HUES48 (cell line): ENCODE data around the gene HSF5.

Experiments used
- H3K27ac ChIP-seq: one replicate; pipeline ENCODE4 v1.7.0; 2013; ENCODE audit warnings: low read depth, low read length, inconsistent platforms
- H3K27me3 ChIP-seq: 2 replicates; pipeline ENCODE4 v1.6.1; 2013; ENCODE audit warnings: mild to moderate bottlenecking, low read length; ENCODE audit not compliant: control insufficient read depth, insufficient read depth
- H3K36me3 ChIP-seq: 2 replicates; pipeline ENCODE4 v1.6.1; 2013; ENCODE audit warnings: low read length; ENCODE audit not compliant: control insufficient read depth, insufficient read depth
- H3K4me1 ChIP-seq: 2 replicates; pipeline ENCODE4 v1.6.1; 2013; ENCODE audit warnings: mild to moderate bottlenecking, low read length; ENCODE audit not compliant: control insufficient read depth, insufficient read depth
- H3K4me3 ChIP-seq: 2 replicates; pipeline ENCODE4 v1.5.1; 2013; ENCODE audit warnings: mild to moderate bottlenecking, low read depth, low read length
- H3K9ac ChIP-seq: 2 replicates; pipeline ENCODE4 v1.6.1; 2013; ENCODE audit warnings: mild to moderate bottlenecking, low read depth, low read length, moderate library complexity
- H3K9me3 ChIP-seq: 2 replicates; pipeline ENCODE4 v1.6.1; 2013; ENCODE audit warnings: low read length; ENCODE audit not compliant: control insufficient read depth, insufficient read depth

HSF5 gene

DNA sequence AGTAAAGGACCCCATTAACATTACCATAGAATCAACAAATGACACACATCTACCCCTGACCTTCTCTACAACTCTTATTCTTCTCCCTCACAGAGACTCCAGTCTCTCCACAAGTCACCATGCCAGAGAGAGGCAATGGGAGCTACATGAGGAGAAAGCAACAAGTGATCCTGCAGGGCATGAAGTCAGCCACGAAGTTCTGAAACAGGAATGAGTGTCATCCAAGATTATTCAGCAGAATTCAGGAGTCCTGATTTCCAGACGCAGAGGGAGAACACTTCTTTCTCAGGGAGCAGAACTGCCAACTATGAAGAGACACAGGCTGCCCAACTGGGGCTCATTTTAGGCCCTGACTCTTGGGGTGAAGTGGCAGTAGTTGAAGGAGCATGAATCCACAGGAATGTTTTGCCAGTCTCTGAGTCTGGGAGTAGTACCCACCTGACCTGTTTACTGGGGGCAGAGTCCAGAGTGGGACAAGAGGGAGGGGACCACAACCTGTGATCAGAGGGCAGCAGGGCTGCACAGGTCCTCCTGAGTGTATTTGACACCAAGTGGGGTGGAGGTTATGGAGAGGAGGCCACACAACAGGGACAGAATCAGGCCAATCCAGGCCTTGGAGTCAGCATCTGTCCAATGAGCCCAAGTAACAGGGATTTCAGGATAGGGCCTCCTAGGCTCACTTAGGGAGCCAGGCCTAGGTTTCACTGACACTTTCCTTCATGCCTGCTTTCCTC is 28.6 kb upstream of the HSF5 start:
- Histone ChIP-seq H3K9ac (peak overlapping the region; percentile 63), H3K27ac (peak overlapping the region; percentile 81), H3K36me3 (peaks cover 8% of the 10 kb centered on the region), H3K27me3 (no peaks in the 10 kb centered on the region), H3K4me1 (peaks cover 21% of the 10 kb centered on the region), H3K9me3 (no peaks in the 10 kb centered on the region), H3K4me3 (peak overlapping the region; percentile 85)

GRCh38 chr17:58515286-58515685 is 27.1 kb upstream of the HSF5 start:
- Histone ChIP-seq H3K27me3 (no peaks in the 10 kb centered on the region), H3K4me1 (peaks cover 21% of the 10 kb centered on the region), H3K36me3 (peaks cover 24% of the 10 kb centered on the region), H3K9ac (no peak overlapping the region), H3K9me3 (no peaks in the 10 kb centered on the region), H3K4me3 (peak overlapping the region; percentile 91), H3K27ac (peak overlapping the region; percentile 57)

- H3K27ac ChIP-seq: peak overlapping the region; percentile 57
- no peaks in the 10 kb centered on the region for H3K27me3 ChIP-seq
- no peaks in the 10 kb centered on the region for H3K9me3 ChIP-seq
- peaks cover 21% of the 10 kb centered on the region for H3K4me1 ChIP-seq
- peak overlapping the region; percentile 91 for H3K4me3 ChIP-seq
- H3K9ac ChIP-seq: no peak overlapping the region; the same call in 1 of the 2 replicates
- peaks cover 29% of the 10 kb centered on the region for H3K36me3 ChIP-seq
These were observed 26.6 kb upstream of the HSF5 start for GRCh38 chr17:58514770-58515157.

- Histone ChIP-seq H3K27me3 (no peaks in the 10 kb centered on the region), H3K27ac (peak within 1 kb of the TSS; percentile 88), H3K9me3 (no peaks in the 10 kb centered on the region), H3K9ac (peak within 1 kb of the TSS; percentile 86), H3K4me1 (peaks cover 21% of the 10 kb centered on the region), H3K4me3 (peak within 1 kb of the TSS; percentile 91), H3K36me3 (peaks cover 35% of the 10 kb centered on the region)
These were observed 26.0 kb upstream of the HSF5 start, which contains the start of gene MTMR4 for GRCh38 chr17:58513965-58514769. MTMR4 (minus strand) TSS chr17:58514638; CDS start chr17:58514407, 231 bp downstream.

- peak overlapping the region; percentile 91 for H3K4me3 ChIP-seq
- no peaks in the 10 kb centered on the region for H3K9me3 ChIP-seq
- H3K27ac ChIP-seq: peak overlapping the region; percentile 88
- no peaks in the 10 kb centered on the region for H3K27me3 ChIP-seq
- peaks cover 42% of the 10 kb centered on the region for H3K36me3 ChIP-seq
- peak overlapping the region; percentile 86 for H3K9ac ChIP-seq
- H3K4me1 ChIP-seq: peaks cover 16% of the 10 kb centered on the region
These were observed 25.2 kb upstream of the HSF5 start for GRCh38 chr17:58513267-58513964.

GRCh38 chr17:58510075-58510474 is 21.9 kb upstream of the HSF5 start:
- Histone ChIP-seq H3K36me3 (peaks cover 76% of the 10 kb centered on the region), H3K27ac (no peak overlapping the region), H3K9me3 (no peaks in the 10 kb centered on the region), H3K9ac (no peak overlapping the region), H3K4me1 (peaks cover 7% of the 10 kb centered on the region; the same call in 1 of the 2 replicates), H3K4me3 (no peak overlapping the region), H3K27me3 (no peaks in the 10 kb centered on the region)

- Histone ChIP-seq H3K9me3 (no peaks in the 10 kb centered on the region), H3K36me3 (peaks cover 91% of the 10 kb centered on the region), H3K9ac (no peak overlapping the region), H3K4me1 (0 out of 2 replicates have a peak, but pooled peaks cover 3% of the 10 kb centered on the region), H3K27ac (no peak overlapping the region), H3K4me3 (no peak overlapping the region), H3K27me3 (no peaks in the 10 kb centered on the region)
These were observed 20.3 kb upstream of the HSF5 start for GRCh38 chr17:58508341-58509067.

DNA sequence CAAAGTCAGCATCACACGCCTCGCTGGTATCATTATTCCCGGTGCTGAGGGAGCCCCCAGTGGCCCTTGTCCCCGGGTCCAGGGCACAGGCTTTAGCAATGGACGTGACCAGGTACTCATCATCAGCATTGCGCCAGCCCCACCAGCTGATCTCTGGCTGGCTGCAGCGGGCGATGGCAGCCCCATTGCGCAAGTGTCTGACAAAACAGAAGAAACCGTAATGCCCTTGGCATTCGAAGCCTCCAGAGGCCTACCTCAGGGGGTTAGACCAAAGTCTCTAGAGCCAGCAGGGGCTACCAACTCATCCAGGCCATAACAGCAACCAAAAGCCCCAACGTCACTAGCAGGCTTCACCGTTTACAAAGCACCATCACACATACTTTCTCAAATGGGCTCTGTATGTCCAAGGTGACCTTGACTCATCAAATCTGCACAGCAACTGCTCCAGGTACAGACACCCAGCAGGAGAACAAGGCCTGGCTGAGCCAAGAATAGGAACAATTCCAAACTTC is 19.0 kb upstream of the HSF5 start:
- H3K9me3 ChIP-seq: no peaks in the 10 kb centered on the region
- H3K4me1 ChIP-seq: no peaks in the 10 kb centered on the region
- H3K27me3 ChIP-seq: no peaks in the 10 kb centered on the region
- no peak overlapping the region for H3K9ac ChIP-seq
- H3K4me3 ChIP-seq: no peak overlapping the region
- peaks cover 97% of the 10 kb centered on the region for H3K36me3 ChIP-seq
- H3K27ac ChIP-seq: no peak overlapping the region

DNA sequence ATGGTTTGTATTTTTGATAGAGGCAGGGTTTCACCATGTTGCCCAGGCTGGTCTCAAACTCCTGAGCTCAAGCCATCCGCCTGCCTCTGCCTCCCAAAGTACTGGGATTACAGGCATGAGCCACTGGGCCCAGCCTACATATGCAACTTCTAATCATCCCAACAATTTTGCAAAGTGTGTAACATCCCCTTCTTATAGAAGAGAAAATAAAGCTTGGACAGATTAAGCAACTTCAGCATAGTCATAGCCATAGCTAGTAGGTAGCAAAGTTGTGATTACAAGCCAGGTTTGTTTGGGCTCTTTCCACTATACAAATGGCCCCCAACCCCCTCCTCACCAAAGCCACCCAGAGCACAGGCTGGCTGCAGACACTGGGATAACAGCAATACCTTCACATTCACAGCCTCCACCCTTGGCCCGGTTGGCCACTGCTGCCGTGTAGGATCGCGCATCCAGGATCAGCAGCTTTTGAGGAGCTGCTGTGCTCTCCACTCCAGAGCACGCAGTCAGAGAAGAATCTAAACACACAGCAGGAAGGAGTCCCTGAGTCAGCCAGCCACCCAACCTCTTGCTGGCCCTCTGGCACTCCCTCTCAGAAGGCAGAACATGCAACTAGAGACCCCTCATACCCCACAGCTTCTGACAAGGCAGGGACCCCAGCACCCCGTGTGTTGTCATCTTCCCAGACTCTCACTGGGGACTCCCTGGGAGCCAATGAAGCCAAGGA is 18.3 kb upstream of the HSF5 start:
- H3K36me3 ChIP-seq: peaks cover 95% of the 10 kb centered on the region
- no peaks in the 10 kb centered on the region for H3K27me3 ChIP-seq
- no peak overlapping the region for H3K4me3 ChIP-seq
- H3K4me1 ChIP-seq: no peaks in the 10 kb centered on the region
- H3K27ac ChIP-seq: no peak overlapping the region
- H3K9ac ChIP-seq: no peak overlapping the region
- no peaks in the 10 kb centered on the region for H3K9me3 ChIP-seq
